Upper lobe of left lung (tissue), 4 donors: ENCODE results near the gene PITPNM1.

ENCODE experiments used
- CTCF ChIP-seq, 6 experiments: fragments of 450-650 bp in 4 of 6; fragments of 200-600 bp in 2 of 6; sonication (generic) in 2 of 6; IDR thresholded peaks; one replicate each; pipeline ENCODE4 v1.5.1; 2016 to 2019; ENCODE audit warnings: antibody characterized with exemption in 6 of 6
- EP300 ChIP-seq, 4 donors: sonication (generic); formaldehyde crosslinking; IDR thresholded peaks; one replicate each; pipeline ENCODE4 v1.5.1; 2017; ENCODE audit warnings: antibody characterized with exemption in 4 of 4, control low read depth in 2 of 4

DNA sequence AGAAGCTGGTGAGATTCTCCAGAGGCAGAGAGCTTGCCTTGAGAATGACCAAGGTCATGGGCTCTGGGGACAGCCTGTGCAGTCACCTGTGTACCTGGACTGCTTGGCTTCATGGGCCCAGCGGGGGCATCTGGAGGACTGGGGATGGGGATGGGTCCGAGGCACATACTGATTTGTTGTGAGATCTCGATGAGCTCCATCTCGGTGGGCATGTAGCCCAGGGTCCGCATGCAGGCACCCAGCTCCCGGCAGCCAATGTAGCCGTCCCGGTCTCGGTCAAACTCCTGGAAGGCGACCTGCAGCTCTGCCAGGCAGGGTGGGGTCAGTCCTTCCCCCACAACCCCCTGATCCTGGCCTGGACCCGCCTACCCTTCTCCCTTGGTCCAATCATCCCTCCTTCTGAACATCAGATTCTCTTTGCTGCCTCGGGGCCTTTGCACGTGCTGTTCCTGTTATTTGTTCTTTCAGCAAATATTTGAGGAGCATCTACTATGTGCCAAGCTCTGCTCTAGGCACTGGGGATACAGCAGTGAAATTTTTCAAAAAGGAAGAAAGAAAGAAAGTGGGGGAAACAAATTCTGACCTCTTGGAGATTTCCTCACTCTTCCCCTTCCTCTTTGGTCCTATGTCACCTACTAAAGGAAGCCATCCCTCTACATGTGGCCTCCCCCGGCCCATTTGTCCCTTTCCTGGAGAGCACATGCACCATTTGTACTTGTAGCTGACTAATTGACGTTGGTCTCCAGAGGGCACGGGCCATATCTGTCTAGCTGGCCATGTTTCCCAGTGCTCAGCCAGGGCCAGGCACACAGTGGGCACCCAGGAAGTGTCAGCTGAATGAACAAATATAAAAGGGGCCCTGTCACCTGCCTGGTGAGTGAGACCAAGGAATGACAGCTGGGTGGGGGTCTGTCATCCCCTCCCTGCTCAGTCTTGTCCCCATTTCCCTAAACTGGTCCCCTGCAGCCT is 16.0 kb upstream of the PITPNM1 start:
- TF ChIP-seq EP300 (IDR thresholded peaks at IDR 0.05) (no peak), CTCF (IDR thresholded peaks at IDR 0.05) (no peak)
